Measurements from ENCODE around the gene ARL13B. TPM values are rescaled to one million over a fixed set of nuclear protein-coding genes. Genes with fewer than 3 reads are reported as not detected.

ARL13B gene
- total RNA-seq, 1 experiment from 2014 or later = 9.3 TPM

DNA sequence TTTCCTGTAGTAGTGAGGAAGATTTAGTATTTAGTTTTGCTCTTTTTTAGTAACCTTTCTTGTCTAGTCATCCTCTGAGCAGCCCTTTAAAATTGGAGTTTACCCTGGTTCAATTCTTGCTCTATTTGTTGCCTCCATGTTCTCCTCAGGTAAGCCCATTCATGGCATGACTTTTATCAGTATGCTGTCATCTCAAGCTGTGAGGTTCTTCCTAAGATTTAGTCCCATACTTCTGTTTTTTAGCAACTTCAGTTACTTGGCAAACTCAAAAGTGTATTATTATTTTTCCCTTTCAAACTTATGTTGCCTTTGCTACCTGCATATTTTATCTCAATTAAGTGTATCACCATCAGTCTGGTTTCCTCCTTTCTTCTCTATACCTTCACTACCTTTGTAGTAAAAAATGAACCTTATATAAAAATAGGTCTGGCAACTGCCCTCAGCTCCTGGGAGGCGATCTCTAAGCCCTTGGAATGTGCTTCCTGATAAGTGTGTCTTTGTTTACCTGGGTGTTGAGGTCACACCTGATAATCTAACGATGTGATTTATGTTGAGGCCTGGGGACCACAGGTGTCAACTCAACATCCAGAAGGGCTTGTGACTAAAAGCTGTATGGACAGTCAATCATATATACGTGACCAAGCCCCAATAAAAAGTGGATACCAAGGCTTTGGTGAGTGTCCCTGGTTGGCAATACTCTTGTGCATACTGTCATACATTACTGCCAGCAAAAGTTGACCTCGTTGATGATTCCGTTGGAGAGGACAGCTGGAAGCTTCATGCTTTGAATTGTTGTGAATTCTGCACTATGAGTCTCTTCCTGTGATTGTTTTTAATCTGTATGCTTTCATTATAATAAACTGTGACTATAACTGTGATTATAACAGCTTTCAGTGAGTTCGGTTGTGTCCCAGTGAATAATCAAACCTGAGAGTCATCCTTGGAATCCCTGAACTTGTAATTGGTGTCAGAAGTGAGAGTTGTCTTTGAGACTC lies 86.8 kb downstream of the ARL13B start:
- Mint-ChIP-seq H3K27me3 (ENCODE audit: low read depth) (no peaks in the 10 kb centered on the region), H3K4me3 (no peak overlapping the region), H3K36me3 (peaks cover 2% of the 10 kb centered on the region; the same call in 1 of the 2 replicates), H3K27ac (no peak overlapping the region), H3K4me1 (peaks cover 11% of the 10 kb centered on the region), H3K9me3 (no peaks in the 10 kb centered on the region)
- ChIA-PET POLR2A (no interaction called here), CTCF (no interaction called here)
- no peak for DNase-seq (ENCODE audit: low spot score)
- TF ChIP-seq FOXJ3 (CRISPR knock-in tag; IDR thresholded peaks at IDR 0.05; ENCODE audit: borderline replicate concordance) = no peak
- no peak for ATAC-seq

- no peak overlapping the region for H3K27ac Mint-ChIP-seq
- no peak overlapping the region for H3K4me3 Mint-ChIP-seq
- no peak for ATAC-seq
- no peaks in the 10 kb centered on the region for H3K27me3 Mint-ChIP-seq (ENCODE audit: low read depth)
- ChIA-PET CTCF (interaction anchor here (0.5 to 1.0 kb wide), 8 partner anchors 11 to 75 kb away, joined by 3 to 5 read pairs (median 4); no protein-coding TSS in a partner anchor), POLR2A (no interaction called here)
- peaks cover 13% of the 10 kb centered on the region for H3K36me3 Mint-ChIP-seq
- DNase-seq (ENCODE audit: low spot score) = no peak
- peaks cover 5% of the 10 kb centered on the region for H3K9me3 Mint-ChIP-seq
- no peaks in the 10 kb centered on the region for H3K4me1 Mint-ChIP-seq
- TF ChIP-seq MYBL2 (CRISPR knock-in tag; IDR thresholded peaks at IDR 0.05) (no peak), TP53 (CRISPR knock-in tag; IDR thresholded peaks at IDR 0.05) (no peak), GRHL2 (CRISPR knock-in tag; IDR thresholded peaks at IDR 0.05; ENCODE audit: insufficient replicate concordance, severe bottlenecking) (no peak), TEAD1 (CRISPR knock-in tag; IDR thresholded peaks at IDR 0.05) (no peak), ZNF232 (CRISPR knock-in tag; IDR thresholded peaks at IDR 0.05) (no peak), TCF7 (CRISPR knock-in tag; IDR thresholded peaks at IDR 0.05; ENCODE audit: low read depth) (no peak), IRF2 (CRISPR knock-in tag; IDR thresholded peaks at IDR 0.05; ENCODE audit: borderline replicate concordance, low read depth) (no peak), ATF6 (CRISPR knock-in tag; IDR thresholded peaks at IDR 0.05) (no peak), TEAD4 (CRISPR knock-in tag; IDR thresholded peaks at IDR 0.05) (no peak), E2F4 (CRISPR knock-in tag; IDR thresholded peaks at IDR 0.05; ENCODE audit: borderline replicate concordance, low read depth) (no peak), CREB1 (CRISPR knock-in tag; IDR thresholded peaks at IDR 0.05) (no peak), MAX (CRISPR knock-in tag; IDR thresholded peaks at IDR 0.05) (no peak), ETV6 (CRISPR knock-in tag; IDR thresholded peaks at IDR 0.05) (no peak)
- TF ChIP-seq, protein P1, sequence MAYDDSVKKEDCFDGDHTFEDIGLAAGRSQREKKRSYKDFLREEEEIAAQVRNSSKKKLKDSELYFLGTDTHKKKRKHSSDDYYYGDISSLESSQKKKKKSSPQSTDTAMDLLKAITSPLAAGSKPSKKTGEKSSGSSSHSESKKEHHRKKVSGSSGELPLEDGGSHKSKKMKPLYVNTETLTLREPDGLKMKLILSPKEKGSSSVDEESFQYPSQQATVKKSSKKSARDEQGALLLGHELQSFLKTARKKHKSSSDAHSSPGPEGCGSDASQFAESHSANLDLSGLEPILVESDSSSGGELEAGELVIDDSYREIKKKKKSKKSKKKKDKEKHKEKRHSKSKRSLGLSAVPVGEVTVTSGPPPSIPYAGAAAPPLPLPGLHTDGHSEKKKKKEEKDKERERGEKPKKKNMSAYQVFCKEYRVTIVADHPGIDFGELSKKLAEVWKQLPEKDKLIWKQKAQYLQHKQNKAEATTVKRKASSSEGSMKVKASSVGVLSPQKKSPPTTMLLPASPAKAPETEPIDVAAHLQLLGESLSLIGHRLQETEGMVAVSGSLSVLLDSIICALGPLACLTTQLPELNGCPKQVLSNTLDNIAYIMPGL (CRISPR knock-in tag; IDR thresholded peaks at IDR 0.05) = no peak
- TF ChIP-seq, protein P2, sequence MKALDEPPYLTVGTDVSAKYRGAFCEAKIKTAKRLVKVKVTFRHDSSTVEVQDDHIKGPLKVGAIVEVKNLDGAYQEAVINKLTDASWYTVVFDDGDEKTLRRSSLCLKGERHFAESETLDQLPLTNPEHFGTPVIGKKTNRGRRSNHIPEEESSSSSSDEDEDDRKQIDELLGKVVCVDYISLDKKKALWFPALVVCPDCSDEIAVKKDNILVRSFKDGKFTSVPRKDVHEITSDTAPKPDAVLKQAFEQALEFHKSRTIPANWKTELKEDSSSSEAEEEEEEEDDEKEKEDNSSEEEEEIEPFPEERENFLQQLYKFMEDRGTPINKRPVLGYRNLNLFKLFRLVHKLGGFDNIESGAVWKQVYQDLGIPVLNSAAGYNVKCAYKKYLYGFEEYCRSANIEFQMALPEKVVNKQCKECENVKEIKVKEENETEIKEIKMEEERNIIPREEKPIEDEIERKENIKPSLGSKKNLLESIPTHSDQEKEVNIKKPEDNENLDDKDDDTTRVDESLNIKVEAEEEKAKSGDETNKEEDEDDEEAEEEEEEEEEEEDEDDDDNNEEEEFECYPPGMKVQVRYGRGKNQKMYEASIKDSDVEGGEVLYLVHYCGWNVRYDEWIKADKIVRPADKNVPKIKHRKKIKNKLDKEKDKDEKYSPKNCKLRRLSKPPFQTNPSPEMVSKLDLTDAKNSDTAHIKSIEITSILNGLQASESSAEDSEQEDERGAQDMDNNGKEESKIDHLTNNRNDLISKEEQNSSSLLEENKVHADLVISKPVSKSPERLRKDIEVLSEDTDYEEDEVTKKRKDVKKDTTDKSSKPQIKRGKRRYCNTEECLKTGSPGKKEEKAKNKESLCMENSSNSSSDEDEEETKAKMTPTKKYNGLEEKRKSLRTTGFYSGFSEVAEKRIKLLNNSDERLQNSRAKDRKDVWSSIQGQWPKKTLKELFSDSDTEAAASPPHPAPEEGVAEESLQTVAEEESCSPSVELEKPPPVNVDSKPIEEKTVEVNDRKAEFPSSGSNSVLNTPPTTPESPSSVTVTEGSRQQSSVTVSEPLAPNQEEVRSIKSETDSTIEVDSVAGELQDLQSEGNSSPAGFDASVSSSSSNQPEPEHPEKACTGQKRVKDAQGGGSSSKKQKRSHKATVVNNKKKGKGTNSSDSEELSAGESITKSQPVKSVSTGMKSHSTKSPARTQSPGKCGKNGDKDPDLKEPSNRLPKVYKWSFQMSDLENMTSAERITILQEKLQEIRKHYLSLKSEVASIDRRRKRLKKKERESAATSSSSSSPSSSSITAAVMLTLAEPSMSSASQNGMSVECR (CRISPR knock-in tag; IDR thresholded peaks at IDR 0.05; ENCODE audit: borderline replicate concordance) = no peak
- TF ChIP-seq, protein P3, sequence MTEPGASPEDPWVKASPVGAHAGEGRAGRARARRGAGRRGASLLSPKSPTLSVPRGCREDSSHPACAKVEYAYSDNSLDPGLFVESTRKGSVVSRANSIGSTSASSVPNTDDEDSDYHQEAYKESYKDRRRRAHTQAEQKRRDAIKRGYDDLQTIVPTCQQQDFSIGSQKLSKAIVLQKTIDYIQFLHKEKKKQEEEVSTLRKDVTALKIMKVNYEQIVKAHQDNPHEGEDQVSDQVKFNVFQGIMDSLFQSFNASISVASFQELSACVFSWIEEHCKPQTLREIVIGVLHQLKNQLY (CRISPR knock-in tag; IDR thresholded peaks at IDR 0.05) = no peak
- TF ChIP-seq, protein P4, sequence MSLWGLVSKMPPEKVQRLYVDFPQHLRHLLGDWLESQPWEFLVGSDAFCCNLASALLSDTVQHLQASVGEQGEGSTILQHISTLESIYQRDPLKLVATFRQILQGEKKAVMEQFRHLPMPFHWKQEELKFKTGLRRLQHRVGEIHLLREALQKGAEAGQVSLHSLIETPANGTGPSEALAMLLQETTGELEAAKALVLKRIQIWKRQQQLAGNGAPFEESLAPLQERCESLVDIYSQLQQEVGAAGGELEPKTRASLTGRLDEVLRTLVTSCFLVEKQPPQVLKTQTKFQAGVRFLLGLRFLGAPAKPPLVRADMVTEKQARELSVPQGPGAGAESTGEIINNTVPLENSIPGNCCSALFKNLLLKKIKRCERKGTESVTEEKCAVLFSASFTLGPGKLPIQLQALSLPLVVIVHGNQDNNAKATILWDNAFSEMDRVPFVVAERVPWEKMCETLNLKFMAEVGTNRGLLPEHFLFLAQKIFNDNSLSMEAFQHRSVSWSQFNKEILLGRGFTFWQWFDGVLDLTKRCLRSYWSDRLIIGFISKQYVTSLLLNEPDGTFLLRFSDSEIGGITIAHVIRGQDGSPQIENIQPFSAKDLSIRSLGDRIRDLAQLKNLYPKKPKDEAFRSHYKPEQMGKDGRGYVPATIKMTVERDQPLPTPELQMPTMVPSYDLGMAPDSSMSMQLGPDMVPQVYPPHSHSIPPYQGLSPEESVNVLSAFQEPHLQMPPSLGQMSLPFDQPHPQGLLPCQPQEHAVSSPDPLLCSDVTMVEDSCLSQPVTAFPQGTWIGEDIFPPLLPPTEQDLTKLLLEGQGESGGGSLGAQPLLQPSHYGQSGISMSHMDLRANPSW (CRISPR knock-in tag; conservative IDR thresholded peaks at IDR 0.05; ENCODE audit: low read depth) = no peak
Measured at GRCh38 chr3:94069194-94069813, 89.3 kb downstream of the ARL13B start.

Measured in WTC11 (cell line).